Prostate gland (tissue), 2 donors: ENCODE results near the gene PUS1. TPM values are rescaled to one million over a fixed set of nuclear protein-coding genes. Genes with fewer than 3 reads are reported as not detected.
"Not testable (repeated sequence)": the region's sequence is repeated elsewhere in the genome, so short reads cannot be mapped to it uniquely, and the experiment has no call there.

ENCODE experiments used
- DNase-seq: peaks from one replicate; pipeline ENCODE4 v3.0.0-alpha.2; 2019; ENCODE audit warnings: low spot score
- H3K27ac ChIP-seq, 2 donors: fragments of 200-600 bp; sonication (generic); 2 replicates each; pipeline ENCODE4 v1.5.1; 2017 to 2019
- H3K27me3 ChIP-seq: fragments of 200-600 bp; sonication (generic); replicated peaks from 2 replicates; pipeline ENCODE4 v1.5.1; 2019; ENCODE audit not compliant: insufficient read depth
- H3K36me3 ChIP-seq, 2 donors: fragments of 200-600 bp; sonication (generic); 1 replicate in 1 of 2; 2 replicates in 1 of 2; pipeline versions ENCODE4 v1.5.1 to v1.8.1; 2017 to 2019
- H3K4me1 ChIP-seq: fragments of 200-600 bp; sonication (generic); replicated peaks from 2 replicates; pipeline ENCODE4 v1.5.1; 2019
- H3K4me3 ChIP-seq, 2 donors: fragments of 200-600 bp; sonication (generic); 2 replicates each; pipeline ENCODE4 v1.5.1; 2017 to 2019
- H3K9me3 ChIP-seq: fragments of 200-600 bp; sonication (generic); 2 replicates; pipeline ENCODE4 v1.5.1; 2017
- POLR2A ChIP-seq: fragments of 450-650 bp; IDR thresholded peaks from one replicate; pipeline ENCODE4 v1.6.1; 2016; ENCODE audit warnings: antibody characterized with exemption, mild to moderate bottlenecking
- POLR2AphosphoS5 ChIP-seq: sonication (generic); formaldehyde crosslinking; IDR thresholded peaks from one replicate; pipeline ENCODE4 v1.6.1; 2017; ENCODE audit warnings: antibody characterized with exemption
- WGBS: methylation state at CpG from one replicate; pipeline ENCODE4 v1.1.5; 2018; 5-methylcytosine and 5-hydroxymethylcytosine counted together
- intact Hi-C: fragments of 100-400 bp; cut with DNase I; formaldehyde crosslinking; loops from one replicate; pipeline ENCODE4 v1.14.2; 2022
- total RNA-seq, 2 donors: library from RNA; depleted of rRNA; stranded (reverse); fragments of >200 nt; gene quantifications; one replicate each; pipeline ENCODE4 v1.1.0, GENCODE V29; 2016
- TF ChIP-seq, protein P1 (sequence below), 4 experiments: fragments of 200-600 bp in 2 of 4; fragments of 450-650 bp in 2 of 4; sonication (generic) in 2 of 4; IDR thresholded peaks; 1 replicate in 3 of 4; 2 replicates in 1 of 4; pipeline ENCODE4 v1.5.1; 2016 to 2019; ENCODE audit warnings: antibody characterized with exemption in 4 of 4, mild to moderate bottlenecking in 2 of 4, moderate library complexity in 2 of 4

Gene PUS1
- total RNA-seq, 2 donors from 2014 or later: 17.4 to 17.8 TPM

DNA sequence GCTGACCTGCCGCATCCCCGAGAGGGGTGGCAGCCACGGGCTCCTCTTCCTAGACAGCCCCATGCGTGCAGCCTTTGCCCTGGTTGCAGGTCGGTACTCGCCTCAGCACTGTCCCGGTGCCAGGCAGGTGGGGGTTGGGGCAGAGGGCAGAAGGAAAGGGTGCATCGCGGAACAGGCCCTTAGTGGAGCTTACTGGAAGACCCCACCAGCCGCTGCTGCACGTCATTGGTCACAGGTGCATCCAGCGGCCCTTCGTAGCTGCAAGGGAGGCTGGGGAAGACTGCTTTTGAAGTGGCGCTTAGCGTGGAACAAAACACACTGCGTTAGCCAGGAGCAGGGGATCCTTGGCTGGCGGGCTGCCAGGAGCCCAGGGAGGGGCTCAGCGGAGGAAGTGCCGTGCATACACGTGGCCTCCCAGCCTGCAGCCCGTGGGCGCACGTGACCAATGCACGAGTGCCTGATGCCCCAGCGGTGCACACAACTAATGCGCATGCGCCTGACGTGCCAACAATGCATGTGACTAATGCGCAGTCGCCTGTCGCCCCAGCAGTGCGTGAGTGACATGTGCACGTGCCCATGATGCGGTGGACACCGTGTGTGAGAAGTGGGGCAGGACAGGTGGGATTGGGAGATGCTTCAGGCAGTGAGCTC lies 15.7 kb downstream of the PUS1 start:
- Histone ChIP-seq H3K27ac (no peak overlapping the region), H3K27me3 (no peaks in the 10 kb centered on the region), H3K4me1 (no peaks in the 10 kb centered on the region), H3K4me3 (no peak overlapping the region), H3K9me3 (no peaks in the 10 kb centered on the region), H3K36me3 (peaks cover 0 to 6% of the 10 kb centered on the region in 2 donors)
- intact Hi-C loops: no loop called here
- 93% methylated on average over 35 of the region's 35 CpGs for WGBS
- DNase-seq: no peak
- TF ChIP-seq POLR2AphosphoS5 (no peak), POLR2A (no peak)
- TF ChIP-seq, protein P1, sequence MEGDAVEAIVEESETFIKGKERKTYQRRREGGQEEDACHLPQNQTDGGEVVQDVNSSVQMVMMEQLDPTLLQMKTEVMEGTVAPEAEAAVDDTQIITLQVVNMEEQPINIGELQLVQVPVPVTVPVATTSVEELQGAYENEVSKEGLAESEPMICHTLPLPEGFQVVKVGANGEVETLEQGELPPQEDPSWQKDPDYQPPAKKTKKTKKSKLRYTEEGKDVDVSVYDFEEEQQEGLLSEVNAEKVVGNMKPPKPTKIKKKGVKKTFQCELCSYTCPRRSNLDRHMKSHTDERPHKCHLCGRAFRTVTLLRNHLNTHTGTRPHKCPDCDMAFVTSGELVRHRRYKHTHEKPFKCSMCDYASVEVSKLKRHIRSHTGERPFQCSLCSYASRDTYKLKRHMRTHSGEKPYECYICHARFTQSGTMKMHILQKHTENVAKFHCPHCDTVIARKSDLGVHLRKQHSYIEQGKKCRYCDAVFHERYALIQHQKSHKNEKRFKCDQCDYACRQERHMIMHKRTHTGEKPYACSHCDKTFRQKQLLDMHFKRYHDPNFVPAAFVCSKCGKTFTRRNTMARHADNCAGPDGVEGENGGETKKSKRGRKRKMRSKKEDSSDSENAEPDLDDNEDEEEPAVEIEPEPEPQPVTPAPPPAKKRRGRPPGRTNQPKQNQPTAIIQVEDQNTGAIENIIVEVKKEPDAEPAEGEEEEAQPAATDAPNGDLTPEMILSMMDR (IDR thresholded peaks at IDR 0.05): no peak

DNA sequence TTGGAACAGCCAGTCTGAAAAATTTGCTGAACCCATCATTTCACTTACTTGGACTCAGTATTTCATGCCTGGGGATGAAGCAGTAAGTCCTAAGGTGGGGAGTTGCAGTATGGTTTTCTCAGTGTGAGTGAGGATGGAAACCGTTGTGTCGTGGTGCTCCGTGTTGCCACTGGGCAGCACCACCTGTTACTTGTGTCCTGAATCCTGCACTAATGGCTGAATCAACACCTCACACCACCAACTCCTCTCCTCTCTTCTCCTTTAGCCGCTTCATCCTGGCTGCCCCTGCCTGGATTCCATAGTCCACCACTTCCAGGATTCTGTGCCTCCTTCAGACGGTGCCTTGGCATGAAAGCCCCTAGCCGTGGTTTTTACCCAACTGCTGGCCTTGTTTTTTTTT lies 17.7 kb downstream of the PUS1 start:
- H3K36me3 ChIP-seq: peaks cover 0 to 5% of the 10 kb centered on the region in 2 donors
- no peaks in the 10 kb centered on the region for H3K4me1 ChIP-seq
- WGBS: 73% methylated on average over 6 of the region's 6 CpGs
- intact Hi-C loops: no loop called here
- DNase-seq: no peak
- no peaks in the 10 kb centered on the region for H3K9me3 ChIP-seq
- TF ChIP-seq POLR2AphosphoS5 (no peak), POLR2A (no peak)
- TF ChIP-seq, protein P1 (IDR thresholded peaks at IDR 0.05): no peak
- H3K27ac ChIP-seq: no peak overlapping the region
- no peaks in the 10 kb centered on the region for H3K27me3 ChIP-seq
- H3K4me3 ChIP-seq: no peak overlapping the region

DNA sequence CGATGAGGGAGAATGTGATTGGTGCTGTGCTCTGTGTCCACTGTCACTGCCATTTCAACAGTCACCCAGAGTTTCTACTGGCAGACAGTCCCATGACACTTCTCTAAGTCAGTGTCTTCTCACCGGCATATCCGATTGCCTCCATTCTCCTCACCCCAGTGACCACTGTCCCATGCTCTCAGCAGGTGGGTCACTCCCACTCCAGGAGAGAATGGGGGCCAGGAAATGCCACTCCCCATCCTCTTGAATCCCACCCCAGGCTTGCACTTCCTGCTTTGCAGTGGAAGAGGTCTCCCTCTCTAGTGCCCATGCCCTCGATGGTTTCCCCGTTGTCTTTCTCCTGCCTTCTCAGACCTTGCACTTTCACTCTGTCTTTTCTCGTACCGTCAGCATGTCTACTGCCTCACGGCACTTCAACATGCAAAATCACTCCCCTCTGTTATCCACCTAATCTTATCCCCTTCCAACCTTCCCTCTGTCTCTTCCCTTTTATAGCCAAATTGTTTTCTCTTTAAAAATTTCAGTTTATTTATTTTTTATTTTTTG lies 18.5 kb downstream of the PUS1 start:
- intact Hi-C loops: loop anchor here (2.0 kb wide), 1 partner anchor 17 kb away; no protein-coding TSS in a partner anchor

DNA sequence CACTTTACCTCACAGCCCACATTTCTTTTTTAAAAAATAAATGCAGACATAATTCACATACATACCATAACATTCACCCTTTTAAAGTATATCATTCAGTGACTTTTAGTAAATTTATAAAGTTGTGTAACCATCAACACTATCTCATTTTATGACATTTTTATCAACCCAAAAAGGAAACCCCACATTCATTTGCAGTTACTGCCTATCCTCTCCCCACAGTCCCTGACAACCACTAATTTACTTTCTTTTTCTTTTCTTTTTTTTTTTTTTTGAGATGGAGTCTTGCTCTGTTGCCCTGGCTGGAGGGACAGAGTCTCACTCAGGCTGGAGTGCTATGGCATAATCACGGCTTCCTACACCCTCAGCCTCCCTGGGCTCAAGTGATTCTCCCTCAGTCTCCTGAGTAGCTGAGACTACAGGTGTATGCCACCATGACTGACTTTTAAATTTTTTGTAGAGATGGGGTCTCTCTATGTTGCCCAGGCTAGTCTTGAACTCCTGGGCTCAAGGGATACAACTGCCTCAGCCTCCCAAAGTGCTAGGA lies 19.2 kb downstream of the PUS1 start:
- intact Hi-C loops: loop anchor here (2.0 kb wide), 1 partner anchor 17 kb away; no protein-coding TSS in a partner anchor
- no peaks in the 10 kb centered on the region for H3K36me3 ChIP-seq
- WGBS: 67% methylated on average over 1 of the region's 1 CpG
- no peaks in the 10 kb centered on the region for H3K4me1 ChIP-seq
- no peaks in the 10 kb centered on the region for H3K9me3 ChIP-seq
- no peak for DNase-seq
- H3K27ac ChIP-seq: peak overlapping the region in 1 of 2 donors; percentile 75
- no peaks in the 10 kb centered on the region for H3K27me3 ChIP-seq
- H3K4me3 ChIP-seq: no peak overlapping the region
- no peak for TF ChIP-seq POLR2AphosphoS5
- TF ChIP-seq, protein P1 (IDR thresholded peaks at IDR 0.05): no peak
- no peak for TF ChIP-seq POLR2A

More for the DNA sequence above, 18.5 kb downstream of the PUS1 start:
- Histone ChIP-seq H3K9me3 (no peaks in the 10 kb centered on the region), H3K4me3 (no peak overlapping the region), H3K27me3 (no peaks in the 10 kb centered on the region), H3K4me1 (no peaks in the 10 kb centered on the region), H3K36me3 (no peaks in the 10 kb centered on the region), H3K27ac (no peak overlapping the region)
- TF ChIP-seq, protein P1 (IDR thresholded peaks at IDR 0.05): no peak
- TF ChIP-seq POLR2AphosphoS5 (no peak), POLR2A (no peak)
- 42% methylated on average over 8 of the region's 8 CpGs for WGBS
- DNase-seq: no peak

DNA sequence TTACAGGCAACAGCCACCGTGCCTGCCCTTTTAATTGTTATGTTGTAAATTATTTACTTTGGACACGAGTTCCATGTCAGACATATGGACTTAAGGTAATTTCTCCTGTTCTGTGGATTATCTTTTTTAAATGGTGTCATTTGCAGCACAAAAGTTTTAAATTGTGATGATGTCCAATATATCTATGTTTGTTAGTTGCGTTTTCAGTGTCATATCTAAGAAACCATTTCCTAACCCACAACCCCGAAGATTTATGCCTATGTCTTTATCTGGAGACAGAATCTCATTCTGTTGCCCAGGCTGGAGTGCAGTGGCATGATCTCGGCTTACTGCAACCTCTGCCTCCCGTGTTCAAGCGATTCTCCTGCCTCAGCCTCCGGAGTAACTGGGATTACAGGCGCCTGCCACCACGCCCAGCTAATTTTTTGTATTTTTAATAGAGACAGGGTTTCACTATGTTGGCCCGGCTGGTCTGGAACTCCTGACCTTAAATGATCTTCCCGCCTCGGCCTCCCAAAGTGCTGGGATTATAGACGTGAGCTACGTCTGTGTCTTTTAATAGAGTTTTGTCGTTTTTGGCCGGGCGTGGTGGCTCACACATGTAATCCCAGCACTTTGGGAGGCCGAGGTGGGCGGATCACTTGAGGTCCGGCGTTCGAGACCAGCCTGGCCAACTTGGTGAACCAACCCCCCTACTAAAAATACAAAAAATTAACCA lies 19.8 kb downstream of the PUS1 start:
- intact Hi-C loops: loop anchor here (1.0 to 2.0 kb wide), 2 partner anchors 18 to 53 kb away; no protein-coding TSS in a partner anchor
- Histone ChIP-seq H3K4me3 (peak overlapping the region; percentile 98 to 99), H3K27ac (peak overlapping the region; percentile 63 to 75)
- not testable (repeated sequence) for H3K9me3 ChIP-seq, H3K27me3 ChIP-seq, H3K4me1 ChIP-seq, DNase-seq, H3K36me3 ChIP-seq
- WGBS: 37% methylated on average over 23 of the region's 23 CpGs
